SK-N-MC (cell line): Measurements from ENCODE around the gene CLEC4G.

Experiments
- EZH2 ChIP-seq: fragments of 200-600 bp; sonication (generic); IDR thresholded peaks from one replicate; pipeline ENCODE4 v1.6.1; 2017; ENCODE audit warnings: antibody characterized with exemption
- FOXP2 ChIP-seq: optimal IDR thresholded peaks from 2 replicates; pipeline ENCODE3; 2011; ENCODE audit warnings: mild to moderate bottlenecking, moderate library complexity; ENCODE audit not compliant: insufficient read depth; ENCODE audit errors: extremely low read length, control extremely low read depth
- POLR2AphosphoS5 ChIP-seq: IDR thresholded peaks from 2 replicates; pipeline ENCODE4 v1.6.1; 2012; ENCODE audit warnings: mild to moderate bottlenecking, low read depth, low read length, borderline replicate concordance

- TF ChIP-seq POLR2AphosphoS5 (no peak), EZH2 (no peak), FOXP2 (no peak)
These were observed 11.6 kb downstream of the CLEC4G start for GRCh38 chr19:7720351-7720750.
